ENCODE data around the gene BCAS3.
A peak's percentile ranks its signal among the peaks of the same experiment; 100 is the strongest.
"Not testable (repeated sequence)": the region's sequence is repeated elsewhere in the genome, so short reads cannot be mapped to it uniquely, and the experiment has no call there.

BCAS3 gene

DNA sequence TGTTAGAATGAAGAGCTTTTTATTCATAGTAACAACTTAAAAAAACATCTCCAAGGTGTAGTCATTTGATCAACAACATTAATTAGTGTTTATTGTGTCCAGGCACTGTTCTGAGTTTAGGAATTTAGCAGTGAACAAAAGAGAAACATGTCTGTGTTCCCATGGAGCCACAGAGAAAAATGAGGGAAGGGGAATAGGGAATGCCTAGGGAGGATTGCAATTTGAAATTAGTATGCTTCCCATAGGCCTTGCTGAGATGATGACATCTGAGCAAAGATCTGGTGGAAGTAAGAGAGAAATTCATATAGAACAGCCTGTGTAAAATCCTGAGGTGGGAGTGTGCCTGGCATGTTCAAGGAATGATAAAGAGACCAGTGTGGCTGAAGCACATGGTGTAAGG is 318.0 kb downstream of the BCAS3 start:
- H3K4me1 Mint-ChIP-seq, result no peaks in the 10 kb centered on the region
- H3K9me3 Mint-ChIP-seq, result no peaks in the 10 kb centered on the region
- TF ChIP-seq, protein P1, sequence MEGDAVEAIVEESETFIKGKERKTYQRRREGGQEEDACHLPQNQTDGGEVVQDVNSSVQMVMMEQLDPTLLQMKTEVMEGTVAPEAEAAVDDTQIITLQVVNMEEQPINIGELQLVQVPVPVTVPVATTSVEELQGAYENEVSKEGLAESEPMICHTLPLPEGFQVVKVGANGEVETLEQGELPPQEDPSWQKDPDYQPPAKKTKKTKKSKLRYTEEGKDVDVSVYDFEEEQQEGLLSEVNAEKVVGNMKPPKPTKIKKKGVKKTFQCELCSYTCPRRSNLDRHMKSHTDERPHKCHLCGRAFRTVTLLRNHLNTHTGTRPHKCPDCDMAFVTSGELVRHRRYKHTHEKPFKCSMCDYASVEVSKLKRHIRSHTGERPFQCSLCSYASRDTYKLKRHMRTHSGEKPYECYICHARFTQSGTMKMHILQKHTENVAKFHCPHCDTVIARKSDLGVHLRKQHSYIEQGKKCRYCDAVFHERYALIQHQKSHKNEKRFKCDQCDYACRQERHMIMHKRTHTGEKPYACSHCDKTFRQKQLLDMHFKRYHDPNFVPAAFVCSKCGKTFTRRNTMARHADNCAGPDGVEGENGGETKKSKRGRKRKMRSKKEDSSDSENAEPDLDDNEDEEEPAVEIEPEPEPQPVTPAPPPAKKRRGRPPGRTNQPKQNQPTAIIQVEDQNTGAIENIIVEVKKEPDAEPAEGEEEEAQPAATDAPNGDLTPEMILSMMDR (IDR thresholded peaks at IDR 0.05), result no peak
- H3K27ac Mint-ChIP-seq, result no peak overlapping the region
- no peak overlapping the region for H3K4me3 Mint-ChIP-seq
- peaks cover 3% of the 10 kb centered on the region for H3K27me3 Mint-ChIP-seq (ENCODE audit: low read depth, poor library complexity)
- DNase-seq, result no peak
- H3K36me3 Mint-ChIP-seq (ENCODE audit: low read depth), result no peaks in the 10 kb centered on the region

GRCh38 chr17:61000911-61001310 is 323.3 kb downstream of the BCAS3 start:
- no peak for DNase-seq
- no peaks in the 10 kb centered on the region for H3K9me3 Mint-ChIP-seq
- H3K4me1 Mint-ChIP-seq, result no peaks in the 10 kb centered on the region
- H3K36me3 Mint-ChIP-seq (ENCODE audit: low read depth), result no peaks in the 10 kb centered on the region
- H3K27me3 Mint-ChIP-seq (ENCODE audit: low read depth, poor library complexity), result peaks cover 3% of the 10 kb centered on the region
- TF ChIP-seq, protein P1 (IDR thresholded peaks at IDR 0.05), result no peak
- no peak overlapping the region for H3K27ac Mint-ChIP-seq
- no peak overlapping the region for H3K4me3 Mint-ChIP-seq

DNA sequence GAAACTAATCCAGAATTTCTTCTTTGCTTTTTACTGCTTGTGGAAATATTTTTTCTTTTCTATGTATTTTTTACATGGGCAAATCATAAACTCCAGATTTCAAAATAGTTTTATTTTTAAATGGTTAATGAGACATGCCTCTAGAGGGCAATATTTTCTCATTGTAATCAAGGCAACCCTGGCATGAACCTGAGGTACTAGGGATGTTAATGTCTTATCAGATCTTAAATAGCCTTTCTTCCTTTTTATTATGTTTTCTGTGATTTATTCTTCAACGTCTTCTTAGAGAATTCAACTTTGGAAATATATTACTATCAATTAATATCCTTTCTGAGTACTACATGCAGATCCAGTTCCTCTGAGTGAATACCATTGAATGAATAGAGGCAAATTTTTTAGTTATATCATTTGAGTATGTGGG is 324.7 kb downstream of the BCAS3 start:
- Mint-ChIP-seq H3K9me3 (no peaks in the 10 kb centered on the region), H3K27me3 (ENCODE audit: low read depth, poor library complexity) (peaks cover 3% of the 10 kb centered on the region), H3K27ac (no peak overlapping the region), H3K36me3 (ENCODE audit: low read depth) (no peaks in the 10 kb centered on the region), H3K4me1 (no peaks in the 10 kb centered on the region), H3K4me3 (no peak overlapping the region)
- DNase-seq, result no peak
- TF ChIP-seq, protein P1 (IDR thresholded peaks at IDR 0.05), result peak; percentile 60

DNA sequence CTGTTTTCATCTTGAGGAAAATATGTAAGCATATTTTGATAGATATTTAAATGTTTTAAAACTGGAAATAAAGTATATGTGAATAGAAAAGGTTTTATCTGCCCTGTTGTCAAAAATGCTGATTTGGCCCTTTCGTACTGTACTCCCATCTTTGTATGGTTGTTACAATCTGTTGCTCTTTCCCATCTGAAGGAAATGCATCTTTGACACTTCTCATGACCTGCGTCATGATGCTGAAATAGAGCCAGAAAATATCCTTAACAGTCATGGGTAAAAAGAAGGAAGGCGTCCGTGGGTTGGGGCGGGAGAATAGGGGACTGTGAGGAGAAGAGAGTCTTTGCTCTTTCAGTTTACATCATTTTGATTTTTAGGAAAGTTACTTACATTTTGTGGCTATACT is 327.7 kb downstream of the BCAS3 start:
- Mint-ChIP-seq H3K4me1 (peaks cover 22% of the 10 kb centered on the region), H3K4me3 (no peak overlapping the region), H3K27ac (no peak overlapping the region), H3K27me3 (ENCODE audit: low read depth, poor library complexity) (no peaks in the 10 kb centered on the region), H3K9me3 (no peaks in the 10 kb centered on the region), H3K36me3 (ENCODE audit: low read depth) (no peaks in the 10 kb centered on the region)
- DNase-seq, result no peak
- TF ChIP-seq, protein P1 (IDR thresholded peaks at IDR 0.05), result no peak

GRCh38 chr17:61005958-61006357 is 328.3 kb downstream of the BCAS3 start:
- not testable (repeated sequence) for H3K36me3 Mint-ChIP-seq (ENCODE audit: low read depth)

GRCh38 chr17:61007980-61008379 is 330.3 kb downstream of the BCAS3 start:
- H3K27ac Mint-ChIP-seq, result no peak overlapping the region

More at GRCh38 chr17:61005958-61006357, 328.3 kb downstream of the BCAS3 start:
- H3K4me3 Mint-ChIP-seq; H3K27ac Mint-ChIP-seq; H3K27me3 Mint-ChIP-seq (ENCODE audit: low read depth, poor library complexity); H3K9me3 Mint-ChIP-seq; DNase-seq: not testable (repeated sequence)
- peaks cover 22% of the 10 kb centered on the region for H3K4me1 Mint-ChIP-seq

More at GRCh38 chr17:61007980-61008379, 330.3 kb downstream of the BCAS3 start:
- TF ChIP-seq, protein P1 (IDR thresholded peaks at IDR 0.05), result no peak
- DNase-seq, result no peak
- Mint-ChIP-seq H3K4me1 (peaks cover 22% of the 10 kb centered on the region), H3K4me3 (no peak overlapping the region), H3K9me3 (no peaks in the 10 kb centered on the region), H3K27me3 (ENCODE audit: low read depth, poor library complexity) (no peaks in the 10 kb centered on the region), H3K36me3 (ENCODE audit: low read depth) (no peaks in the 10 kb centered on the region)

All from nephron progenitor cell (in vitro differentiated cells).